NCI-H1048 (cell line): Measurements from ENCODE around the gene APOL6.

Source experiments
- DNase-seq: peaks from one replicate; lab custom pipeline; 2025; lab: John Stamatoyannopoulos, UW

The APOL6 gene, protein sequence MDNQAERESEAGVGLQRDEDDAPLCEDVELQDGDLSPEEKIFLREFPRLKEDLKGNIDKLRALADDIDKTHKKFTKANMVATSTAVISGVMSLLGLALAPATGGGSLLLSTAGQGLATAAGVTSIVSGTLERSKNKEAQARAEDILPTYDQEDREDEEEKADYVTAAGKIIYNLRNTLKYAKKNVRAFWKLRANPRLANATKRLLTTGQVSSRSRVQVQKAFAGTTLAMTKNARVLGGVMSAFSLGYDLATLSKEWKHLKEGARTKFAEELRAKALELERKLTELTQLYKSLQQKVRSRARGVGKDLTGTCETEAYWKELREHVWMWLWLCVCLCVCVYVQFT

DNA sequence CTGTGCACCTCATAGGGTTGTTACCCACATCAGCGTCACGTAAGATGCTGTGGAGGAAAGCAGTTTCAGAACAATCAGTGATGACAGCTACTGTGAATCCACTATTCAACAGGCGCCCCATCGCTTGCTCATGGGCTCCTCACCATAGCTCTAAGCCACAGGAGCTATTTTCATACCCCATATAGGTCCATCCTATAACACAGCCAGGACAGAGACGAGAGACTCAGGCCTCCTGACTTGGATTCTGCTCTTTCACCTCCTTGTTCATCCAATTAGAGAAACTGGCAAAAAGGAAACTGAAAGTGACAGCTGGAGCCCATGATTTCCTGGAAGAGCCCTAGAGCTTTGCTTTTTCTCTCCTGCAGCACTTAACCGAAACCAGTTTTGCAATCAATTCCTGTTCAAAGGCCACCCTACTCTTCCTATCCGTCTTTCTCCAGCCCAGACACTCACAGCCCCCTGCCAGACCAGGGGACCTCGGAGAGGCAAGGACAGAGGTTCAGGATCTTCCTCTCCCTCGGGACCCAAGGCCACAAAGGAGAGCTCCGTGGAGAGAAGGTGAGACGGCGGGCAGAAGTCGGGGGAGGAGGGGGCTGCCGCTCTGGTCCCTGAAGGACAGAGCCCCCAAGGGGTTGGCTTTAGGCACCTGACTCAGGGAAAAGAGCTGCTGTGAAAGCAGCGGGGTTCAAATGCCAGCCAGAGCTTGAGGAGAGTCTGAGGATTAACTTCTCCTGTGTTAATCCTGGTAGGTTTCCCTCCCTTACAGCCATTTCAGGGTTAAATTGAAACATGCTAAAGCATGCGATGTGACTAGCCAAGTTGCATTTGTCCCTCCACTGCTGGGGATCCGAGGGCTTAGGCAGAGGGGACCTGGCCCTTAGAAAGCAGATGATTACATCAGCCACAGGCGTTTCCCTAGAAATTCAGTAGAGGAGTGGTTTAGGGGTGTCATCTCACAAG, at the start of gene APOL6:
Gene APOL6 (plus strand): TSS at position 381 of the 960 bp plus-strand sequence. CDS start 7,980 bp downstream, outside the sequence.
- DNase-seq: no peak

DNA sequence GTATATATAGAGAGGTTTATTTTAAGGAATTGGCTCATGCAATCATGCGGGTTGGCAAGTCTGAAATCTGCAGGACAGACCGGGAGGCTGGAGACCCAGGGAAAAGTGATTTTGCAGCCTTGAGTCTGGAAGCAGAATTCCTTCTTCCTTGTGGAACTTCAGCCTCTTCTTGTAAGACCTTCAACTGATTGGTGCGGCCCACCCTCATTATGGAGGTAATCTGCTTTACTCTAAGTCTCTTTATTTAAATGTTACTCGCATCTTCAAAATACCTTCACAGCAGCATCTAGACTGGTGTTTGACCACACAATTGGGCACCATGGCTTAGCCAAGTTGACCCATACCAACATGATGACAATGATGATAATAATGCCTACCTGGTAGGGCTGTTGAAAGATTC, 48.9 kb upstream of the APOL6 start:
- no peak for DNase-seq

DNA sequence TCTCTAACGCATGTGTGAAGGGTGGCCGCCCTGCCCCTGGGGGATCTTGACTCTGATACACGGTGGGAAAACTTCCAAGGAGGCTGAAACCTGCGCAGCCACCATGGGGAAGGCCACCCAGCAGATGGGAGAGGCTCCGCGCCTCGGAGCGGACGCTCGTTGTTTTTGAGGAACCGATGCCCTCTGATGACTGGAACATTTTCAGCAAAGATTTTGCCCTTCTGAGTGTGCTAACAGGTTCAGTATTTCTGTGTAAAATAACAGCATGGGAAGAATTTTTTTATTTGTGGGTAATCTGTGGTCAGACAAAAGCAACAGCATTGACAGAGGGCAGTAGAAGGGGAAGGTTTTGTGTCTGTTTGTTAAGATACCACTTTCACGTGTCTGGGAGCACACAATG, 47.8 kb upstream of the APOL6 start:
- no peak for DNase-seq

DNA sequence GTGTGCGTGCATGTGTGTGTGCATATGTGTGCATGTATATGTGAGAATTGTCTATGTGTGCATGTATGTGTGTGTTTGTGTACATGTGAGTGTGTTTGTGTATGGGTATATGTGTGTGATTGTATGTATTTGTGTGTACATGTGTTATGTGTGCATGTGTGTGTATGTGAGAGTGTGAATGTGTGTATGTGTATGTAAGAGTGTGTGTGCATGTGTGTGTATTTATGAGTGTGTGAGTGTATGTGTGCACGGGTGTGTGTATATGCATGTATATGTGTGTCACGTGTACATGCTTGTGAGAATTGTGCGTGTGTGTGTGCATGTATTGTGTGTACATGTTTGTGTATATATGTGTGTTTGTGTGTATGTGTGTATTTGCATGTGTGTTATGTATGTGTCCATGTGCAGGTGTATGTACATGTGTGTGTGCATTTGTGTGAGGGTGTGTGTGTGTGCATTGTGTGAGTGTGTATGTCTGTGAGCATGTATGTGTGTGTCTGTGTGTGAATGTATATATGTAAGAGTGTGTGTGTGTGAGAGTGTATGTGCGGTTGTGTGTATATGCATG, 47.1 kb upstream of the APOL6 start:
- no peak for DNase-seq

DNA sequence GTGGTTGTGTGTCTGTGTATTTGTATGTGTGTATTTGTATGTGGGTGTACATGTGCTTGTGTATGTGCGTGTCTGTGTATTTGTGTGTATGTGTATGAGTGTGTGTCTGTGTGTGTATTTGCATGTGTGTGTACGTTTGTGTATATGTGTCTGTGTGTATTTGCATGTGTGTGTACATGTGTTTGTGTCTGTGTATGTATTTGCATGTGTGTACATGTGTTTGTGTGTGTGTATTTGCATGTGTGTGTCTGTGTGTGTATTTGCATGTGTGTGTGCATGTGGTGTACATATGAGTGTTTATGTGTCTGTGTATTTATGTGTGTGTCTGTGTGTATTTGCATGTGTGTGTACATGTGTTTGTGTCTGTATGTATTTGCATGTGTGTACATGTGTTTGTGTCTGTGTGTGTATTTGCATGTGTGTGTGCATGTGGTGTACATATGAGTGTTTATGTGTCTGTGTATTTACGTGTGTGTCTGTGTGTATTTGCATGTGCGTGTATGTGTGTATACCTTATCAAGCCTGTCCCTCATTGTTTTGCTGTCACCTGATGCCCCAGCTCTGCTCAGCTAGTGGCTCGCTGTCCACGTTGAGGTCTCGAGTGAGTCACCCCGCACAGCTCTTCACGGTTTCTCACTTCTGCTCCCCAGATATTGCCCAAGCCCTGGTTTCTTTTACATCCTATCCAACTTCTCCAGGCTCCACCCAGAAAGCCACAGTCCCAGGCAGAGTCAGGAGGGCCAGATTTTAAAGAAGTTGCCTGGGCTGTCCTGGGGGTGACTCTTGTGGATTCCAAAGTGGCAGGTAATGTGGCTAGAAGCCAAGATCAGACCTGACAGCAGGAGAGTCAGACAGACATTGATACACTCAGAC, 46.3 kb upstream of the APOL6 start:
- DNase-seq: no peak

DNA sequence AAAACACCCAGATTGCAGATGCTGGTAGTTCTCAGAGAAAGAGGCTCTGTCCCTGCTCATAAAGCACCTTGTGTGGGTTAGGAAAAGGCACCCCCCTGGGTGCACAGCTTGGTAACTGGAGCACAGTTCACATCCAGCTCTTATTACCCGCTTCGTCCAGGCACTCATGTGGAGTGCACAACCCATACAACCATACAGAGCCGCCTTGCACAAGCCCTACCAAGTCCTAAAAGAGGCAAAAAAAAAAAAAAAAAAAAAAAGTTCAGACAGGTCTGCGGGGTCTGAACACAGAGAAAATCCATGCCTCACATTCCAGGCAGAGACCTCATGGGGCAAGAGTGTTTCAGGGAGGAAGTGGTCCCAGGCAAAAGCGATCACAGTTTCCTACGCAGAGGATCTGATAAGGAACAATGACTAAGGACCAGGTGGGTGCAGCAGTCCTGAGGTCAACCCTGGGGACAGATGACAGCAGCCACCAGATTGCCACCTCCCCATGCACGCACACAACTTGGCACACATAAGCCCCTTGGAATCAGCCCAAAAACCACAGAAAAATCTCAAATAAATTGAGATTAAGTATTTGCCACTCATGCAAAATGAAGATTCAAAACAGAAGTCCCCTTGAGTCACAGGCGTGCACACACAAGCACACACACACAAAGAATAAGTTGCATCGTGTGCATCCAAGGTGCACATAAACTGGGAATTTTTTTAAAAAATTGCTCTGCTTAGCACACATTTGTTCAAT, 43.5 kb upstream of the APOL6 start:
- no peak for DNase-seq

DNA sequence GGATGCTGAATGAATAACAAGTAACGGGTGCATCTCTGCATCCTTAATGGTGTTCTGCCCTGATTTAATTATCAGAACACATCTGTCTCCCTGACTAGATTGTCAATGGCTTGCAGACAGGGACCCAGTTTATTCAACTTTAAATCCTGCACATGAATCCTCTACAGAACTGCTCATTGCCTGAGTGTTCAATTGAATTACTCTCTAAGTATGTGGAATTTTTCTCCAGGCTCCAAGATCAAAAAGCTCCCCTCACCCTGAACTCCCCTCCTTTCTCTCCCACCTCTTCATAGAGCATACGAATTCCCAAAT, 42.9 kb upstream of the APOL6 start:
- no peak for DNase-seq

DNA sequence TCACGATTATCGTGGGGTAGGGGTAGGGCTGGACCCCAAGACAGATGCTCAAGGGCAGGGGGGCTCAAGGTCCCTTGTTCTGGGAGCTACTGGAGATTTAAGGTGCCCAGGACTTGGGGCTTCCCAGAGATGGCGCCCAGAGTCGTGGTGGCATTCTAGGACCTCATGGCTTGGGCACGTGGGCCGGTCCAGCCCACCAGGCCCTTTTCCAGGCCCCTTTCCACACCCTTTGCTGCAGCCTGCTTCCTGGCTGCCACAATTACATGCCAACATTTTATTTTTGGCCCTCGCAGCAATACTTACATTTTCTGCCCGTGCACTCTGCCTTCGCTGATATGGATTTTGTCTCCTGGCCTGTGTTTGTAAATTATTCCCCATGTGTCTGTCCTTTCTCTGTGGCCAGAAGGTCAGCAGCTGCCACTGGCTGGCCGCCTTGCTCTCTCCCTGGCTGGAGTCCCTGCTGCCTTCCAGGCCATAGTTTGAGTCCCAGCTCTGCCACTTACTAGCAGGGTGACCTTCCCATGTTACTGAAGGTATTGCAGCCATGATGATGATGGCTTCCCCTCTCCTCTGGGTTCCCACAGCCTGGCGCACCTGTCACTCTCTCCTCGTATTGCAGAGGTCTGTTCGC, 42.3 kb upstream of the APOL6 start:
- DNase-seq: no peak

DNA sequence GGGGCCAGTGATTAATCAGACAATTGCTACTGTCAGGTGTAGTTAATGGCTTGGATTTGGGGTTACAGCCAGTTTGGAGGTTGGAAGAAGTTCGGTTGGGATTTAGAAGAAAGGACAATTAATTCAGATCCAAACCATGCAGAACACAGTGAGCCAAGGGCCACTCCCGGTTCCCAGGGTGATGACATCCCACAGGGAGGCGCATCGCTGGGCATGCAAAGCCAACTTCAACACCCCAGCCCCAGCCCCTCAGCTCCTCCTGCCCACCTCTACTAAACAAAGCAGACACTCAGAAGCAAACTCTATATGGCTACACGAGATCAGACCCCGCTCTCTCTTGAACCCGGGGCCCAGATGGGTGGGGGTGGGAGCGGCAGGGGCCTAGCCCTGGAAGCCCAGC, 41.3 kb upstream of the APOL6 start:
- DNase-seq: no peak

DNA sequence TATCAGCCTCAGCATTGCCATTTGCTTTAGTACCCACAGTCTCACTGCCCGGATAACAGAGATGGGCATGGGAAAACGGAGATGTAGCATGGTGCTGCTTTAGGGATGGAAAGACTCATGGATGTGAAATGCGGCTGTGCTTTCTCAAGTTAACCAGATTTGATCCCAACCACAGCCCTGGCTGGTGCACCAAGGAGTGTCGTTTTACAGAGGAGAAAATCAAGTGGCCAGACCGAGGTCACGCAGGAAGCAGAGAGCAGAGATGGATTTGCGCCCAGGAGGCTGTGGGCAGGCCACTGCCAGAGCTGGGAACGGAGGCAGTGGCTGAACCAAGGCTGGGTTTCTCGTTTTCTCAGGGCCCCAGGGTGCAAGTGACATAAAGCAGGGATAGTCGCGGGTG, 40.2 kb upstream of the APOL6 start:
- no peak for DNase-seq

DNA sequence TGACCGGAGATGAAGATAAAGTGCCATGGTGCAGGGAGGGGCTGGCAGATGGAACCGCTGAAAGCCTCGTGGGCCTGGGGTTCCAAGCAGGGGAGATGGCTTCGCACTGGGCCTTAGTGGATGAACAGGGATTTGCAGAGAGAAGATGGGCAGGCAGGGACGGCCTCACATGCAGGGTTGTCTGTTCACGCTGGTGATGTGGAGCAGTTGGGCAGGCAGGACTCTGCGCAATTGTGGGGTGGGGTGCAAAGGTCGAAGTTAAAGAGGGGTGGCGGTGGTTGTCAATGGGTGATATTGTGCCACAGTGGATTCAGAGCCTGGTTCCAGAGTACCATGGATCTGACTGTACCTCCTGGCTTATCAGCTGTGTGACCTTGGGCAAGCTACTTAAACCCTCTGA, 39.0 kb upstream of the APOL6 start:
- no peak for DNase-seq

DNA sequence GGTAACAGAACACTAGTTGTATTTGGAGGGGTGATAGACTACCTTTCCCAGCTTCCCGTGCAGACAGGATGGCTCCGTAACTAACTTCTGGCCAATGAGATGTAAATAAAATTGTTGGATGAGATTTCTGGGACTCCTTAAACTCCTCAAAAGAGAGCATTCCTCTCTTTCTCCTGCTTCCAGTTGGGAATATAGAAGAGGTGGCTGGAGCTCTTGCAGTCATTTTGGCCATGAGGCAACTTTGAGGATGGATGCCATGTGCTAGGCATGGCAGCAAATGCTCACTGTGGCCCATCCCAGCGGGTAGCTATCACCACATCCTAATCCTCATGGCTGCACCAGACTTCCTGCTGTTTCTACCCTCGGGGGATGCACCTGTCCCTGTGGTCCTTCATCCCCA, 38.5 kb upstream of the APOL6 start:
- no peak for DNase-seq

DNA sequence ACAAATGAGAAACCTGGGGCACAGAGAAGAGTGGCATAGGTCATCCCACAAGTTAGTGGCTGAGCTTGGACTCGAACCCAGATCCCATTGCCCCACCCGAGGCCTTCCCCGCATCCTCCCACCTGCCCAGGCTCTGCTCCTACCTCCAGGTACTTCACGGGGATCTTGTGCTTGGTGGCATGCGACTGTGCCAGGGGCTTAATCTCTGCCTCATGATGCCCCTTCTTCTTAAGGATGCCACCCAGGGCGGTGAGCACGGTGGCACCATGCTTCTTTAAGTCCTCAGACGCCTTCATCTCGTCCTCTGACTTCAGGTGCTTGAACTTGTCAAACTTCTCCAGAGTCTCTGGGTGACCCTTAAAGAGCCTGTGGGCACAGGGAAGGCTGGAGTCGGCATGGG, 37.5 kb upstream of the APOL6 start:
- DNase-seq: no peak

DNA sequence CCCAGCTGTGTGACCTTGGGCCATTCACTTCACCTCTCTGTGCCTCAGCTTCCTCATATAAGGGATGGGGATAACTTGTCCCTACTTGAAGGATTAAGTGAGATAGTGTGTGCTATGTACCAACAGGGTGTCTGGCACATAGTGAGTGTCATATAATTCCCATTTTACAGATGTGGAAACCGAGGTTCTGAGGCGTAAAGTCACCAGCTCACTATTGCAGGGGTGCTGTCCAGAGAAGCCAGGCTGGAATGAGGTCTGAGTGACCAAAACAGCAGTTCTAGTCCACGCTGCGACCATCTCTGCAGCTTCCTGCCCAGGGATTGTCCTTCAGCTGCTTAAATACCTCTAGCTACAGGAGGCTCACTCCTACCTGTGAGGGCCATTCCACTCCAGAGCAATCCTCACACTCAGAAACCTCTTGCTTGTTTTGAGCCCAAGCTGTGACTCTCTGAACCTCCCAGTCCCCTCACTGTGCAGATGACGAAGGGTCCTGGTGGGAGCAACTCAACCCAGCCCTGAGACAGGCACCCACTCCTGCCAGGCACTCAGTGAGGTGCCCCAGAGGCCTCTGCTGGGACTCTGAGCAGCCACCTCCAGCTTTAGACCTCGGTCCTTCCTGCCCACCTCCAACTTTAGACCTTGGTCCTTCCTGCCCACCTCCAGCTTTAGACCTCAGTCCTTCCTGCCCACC, 36.9 kb upstream of the APOL6 start:
- DNase-seq: no peak

DNA sequence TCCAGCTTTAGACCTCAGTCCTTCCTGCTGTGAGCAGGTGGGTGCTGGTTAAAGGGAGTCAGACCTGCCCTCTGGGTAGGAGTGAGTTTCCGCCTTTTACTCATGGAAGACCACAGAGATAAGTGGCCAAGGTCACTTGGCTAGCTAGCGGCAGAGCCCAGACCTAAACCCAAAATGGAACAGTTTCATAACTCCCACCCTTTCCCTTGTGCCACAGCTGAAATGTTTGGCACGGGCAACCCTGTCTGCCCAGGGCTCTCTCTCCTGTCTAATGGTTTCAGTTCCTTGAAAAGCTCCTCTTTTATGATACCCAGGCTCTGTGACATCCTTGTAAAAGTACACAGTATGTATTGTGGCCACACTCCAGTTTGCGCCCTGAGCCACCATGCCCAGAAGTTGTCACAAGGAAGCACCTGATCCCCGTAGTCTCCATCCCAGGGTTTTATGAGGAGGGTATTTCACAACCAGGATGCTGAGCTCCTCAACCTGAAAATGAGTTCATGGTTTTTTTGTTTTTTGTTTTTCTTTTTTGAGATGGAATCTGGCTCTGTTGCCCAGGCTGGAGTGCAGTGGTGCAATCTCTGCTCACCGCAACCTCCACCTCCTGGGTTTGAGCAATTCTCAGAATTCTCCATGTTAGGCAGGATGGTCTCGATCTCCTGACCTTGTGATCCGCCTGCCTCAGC, 36.2 kb upstream of the APOL6 start:
- DNase-seq: no peak

DNA sequence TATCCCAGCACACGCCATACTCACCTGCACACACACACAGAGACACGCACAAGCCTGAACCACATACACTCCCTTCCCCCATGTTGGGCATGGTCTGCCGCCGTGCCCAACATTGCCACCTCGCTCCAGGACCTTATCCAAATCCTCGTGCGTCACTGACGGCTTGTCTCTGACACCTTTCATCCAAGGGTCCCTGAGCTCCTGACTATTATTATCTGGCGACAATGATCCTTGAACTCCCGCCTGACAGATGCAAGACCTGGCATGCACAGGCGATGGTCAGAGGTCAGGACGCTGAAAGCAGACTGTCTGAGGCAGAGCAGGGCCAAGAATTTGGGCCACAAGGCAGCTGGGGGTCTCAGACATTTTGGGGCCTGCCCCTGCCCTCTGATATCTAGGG, 35.3 kb upstream of the APOL6 start:
- no peak for DNase-seq

DNA sequence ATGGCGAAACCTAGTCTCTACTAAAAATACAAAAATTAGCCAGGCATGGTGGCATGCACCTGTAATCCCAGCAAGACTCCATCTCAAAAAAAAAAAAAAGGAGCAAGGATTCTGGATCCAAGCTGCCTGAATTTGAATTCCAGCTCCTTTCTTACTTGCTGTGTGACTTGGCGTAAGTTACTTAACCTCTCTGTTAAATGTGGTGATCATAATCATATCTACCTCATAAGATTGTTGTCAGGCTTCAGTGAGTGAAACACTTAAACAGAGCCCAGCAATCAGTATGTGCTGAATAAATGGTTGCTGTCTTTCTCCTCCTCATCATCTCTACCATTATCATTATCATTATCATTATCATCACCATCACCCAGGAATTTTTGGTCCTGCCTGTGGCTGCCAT, 33.8 kb upstream of the APOL6 start:
- DNase-seq: no peak

DNA sequence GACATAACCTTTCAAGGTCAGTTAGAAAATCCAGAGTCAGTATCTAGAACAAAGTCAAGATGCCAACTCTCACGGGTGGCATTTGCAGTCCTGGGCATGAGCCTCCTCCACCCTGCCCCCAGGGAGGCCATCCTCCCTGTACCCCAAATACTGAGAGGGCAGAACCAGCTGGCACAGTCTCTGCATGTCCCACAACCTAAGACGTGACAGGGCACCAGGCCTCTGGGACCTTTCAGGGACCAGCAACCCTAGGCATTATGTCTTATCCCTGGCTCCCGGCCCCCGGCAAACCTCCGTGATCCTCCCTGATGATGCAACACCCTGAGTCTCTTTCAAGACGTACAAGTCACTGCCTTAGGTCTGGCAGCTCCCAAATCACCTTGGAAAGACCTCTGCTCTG, 33.1 kb upstream of the APOL6 start:
- DNase-seq: no peak

DNA sequence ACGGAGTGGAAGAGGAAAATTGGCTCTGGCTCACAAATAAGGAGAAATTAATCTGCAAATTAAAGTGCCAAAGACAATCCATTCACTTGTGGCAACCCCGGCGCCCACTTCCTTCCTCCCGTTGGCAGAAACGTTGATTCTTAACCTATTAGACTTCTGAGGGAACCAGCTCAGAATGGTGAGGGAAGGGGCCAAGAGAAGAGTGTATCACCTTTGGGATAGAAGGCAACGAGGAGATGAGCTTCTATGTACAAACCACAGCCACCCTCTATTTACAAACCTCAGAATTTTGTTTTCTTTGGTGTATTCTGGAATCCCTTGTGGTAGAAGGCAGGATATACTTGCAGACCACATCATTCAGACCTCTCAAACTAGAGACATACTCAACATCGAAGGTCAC, 32.2 kb upstream of the APOL6 start:
- no peak for DNase-seq
